A172 (cell line): ENCODE results near the gene EML1. TPM values are rescaled to one million over a fixed set of nuclear protein-coding genes. Genes with fewer than 3 reads are reported as not detected.
"Not testable (repeated sequence)": the region's sequence is repeated elsewhere in the genome, so short reads cannot be mapped to it uniquely, and the experiment has no call there.

Experiments used
- DNase-seq: peaks from one replicate; pipeline ENCODE4 v3.0.0-alpha.2; 2015; ENCODE audit warnings: low spot score
- total RNA-seq: library from RNA; depleted of rRNA; stranded (reverse); fragments of >200 nt; shearing (Covaris generic); gene quantifications from 2 replicates; pipeline ENCODE4 v1.2.3, GENCODE V29; 2014

EML1 gene
- total RNA-seq, 1 experiment from 2014 or later: 12.7 TPM

GRCh38 chr14:99755629-99756603 lies 37.3 kb upstream of the EML1 start:
- peak; percentile 86 for DNase-seq

- DNase-seq: no peak
These were observed 36.4 kb upstream of the EML1 start for GRCh38 chr14:99756796-99757195.

- DNase-seq: peak; percentile 90
These were observed 35.7 kb upstream of the EML1 start for GRCh38 chr14:99757331-99758070.

- peak; percentile 84 for DNase-seq
These were observed 34.9 kb upstream of the EML1 start for GRCh38 chr14:99758121-99758821.

GRCh38 chr14:99758872-99759545 lies 34.2 kb upstream of the EML1 start:
- no peak for DNase-seq

- DNase-seq: no peak
These were observed 33.7 kb upstream of the EML1 start for GRCh38 chr14:99759546-99759925.

- DNase-seq: no peak
These were observed 32.4 kb upstream of the EML1 start for GRCh38 chr14:99760817-99761216.

GRCh38 chr14:99762911-99763310 lies 30.3 kb upstream of the EML1 start:
- DNase-seq: not testable (repeated sequence)

GRCh38 chr14:99763527-99764221 lies 29.5 kb upstream of the EML1 start:
- DNase-seq: no peak

GRCh38 chr14:99764222-99764706 lies 28.9 kb upstream of the EML1 start:
- DNase-seq: no peak

GRCh38 chr14:99768381-99768780 lies 24.8 kb upstream of the EML1 start:
- no peak for DNase-seq

GRCh38 chr14:99769123-99769522 lies 24.1 kb upstream of the EML1 start:
- DNase-seq: no peak

GRCh38 chr14:99769799-99770198 lies 23.4 kb upstream of the EML1 start:
- no peak for DNase-seq

GRCh38 chr14:99772371-99773283 lies 20.6 kb upstream of the EML1 start:
- DNase-seq: no peak

GRCh38 chr14:99773521-99774497 lies 19.4 kb upstream of the EML1 start:
- DNase-seq: no peak

- DNase-seq: no peak
These were observed 18.5 kb upstream of the EML1 start for GRCh38 chr14:99774556-99775307.

- no peak for DNase-seq
These were observed 17.9 kb upstream of the EML1 start for GRCh38 chr14:99775351-99775750.

- no peak for DNase-seq
These were observed 15.3 kb upstream of the EML1 start for GRCh38 chr14:99777951-99778350.
